Limb (tissue), 2 donors: Measurements from ENCODE around the gene TAS1R1.

Experiments
- DNase-seq, 2 donors: peaks; one replicate each; pipeline ENCODE4 v3.0.0-alpha.2; 2016; ENCODE audit errors: extremely low spot score in 2 of 2

The TAS1R1 gene

DNA sequence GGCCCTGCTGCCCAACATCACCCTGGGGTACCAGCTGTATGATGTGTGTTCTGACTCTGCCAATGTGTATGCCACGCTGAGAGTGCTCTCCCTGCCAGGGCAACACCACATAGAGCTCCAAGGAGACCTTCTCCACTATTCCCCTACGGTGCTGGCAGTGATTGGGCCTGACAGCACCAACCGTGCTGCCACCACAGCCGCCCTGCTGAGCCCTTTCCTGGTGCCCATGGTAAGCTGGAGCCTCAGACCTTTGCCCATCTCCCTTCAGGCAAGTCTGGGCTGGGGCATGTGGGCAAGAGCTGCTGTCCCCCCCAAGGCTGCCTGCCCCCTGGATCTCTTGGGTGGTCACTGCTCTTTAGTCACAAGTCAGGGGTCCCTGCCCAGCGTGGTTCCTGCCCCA lies 15.9 kb downstream of the TAS1R1 start:
- no peak for DNase-seq

DNA sequence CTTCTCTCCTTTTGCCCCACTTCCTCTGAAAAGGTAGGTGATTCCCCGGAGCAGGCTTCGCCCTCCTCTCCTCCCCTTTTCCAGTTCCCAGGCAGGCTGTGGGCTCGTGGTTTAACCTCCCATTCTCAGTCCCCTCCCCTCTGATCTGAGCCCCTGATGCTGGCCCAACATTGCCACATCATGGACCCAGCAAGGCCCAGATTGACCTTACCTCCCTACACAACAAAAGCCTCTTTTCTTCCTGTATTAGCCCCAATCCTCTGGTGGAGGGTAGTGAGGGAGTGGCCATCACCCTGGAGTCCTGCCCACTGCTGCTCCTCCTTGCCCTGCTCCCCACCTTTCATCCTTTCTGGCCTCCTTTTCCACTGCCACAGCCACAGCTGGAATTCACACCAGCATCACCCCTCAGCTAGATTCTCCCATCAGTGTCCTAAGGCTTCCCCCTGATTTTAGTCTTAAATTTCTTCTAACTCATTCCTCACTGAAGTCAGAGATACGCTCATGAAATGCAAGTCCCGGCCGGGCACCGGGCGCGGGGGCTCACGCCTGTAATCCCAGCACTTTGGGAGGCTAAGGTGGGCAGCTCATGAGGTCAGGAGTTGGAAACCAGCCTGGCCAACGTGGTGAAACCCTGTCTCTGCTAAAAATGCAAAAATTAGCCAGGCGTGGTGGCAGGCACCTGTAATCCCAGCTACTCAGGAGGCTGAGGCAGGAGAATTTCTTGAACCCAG lies 17.7 kb downstream of the TAS1R1 start:
- no peak for DNase-seq

DNA sequence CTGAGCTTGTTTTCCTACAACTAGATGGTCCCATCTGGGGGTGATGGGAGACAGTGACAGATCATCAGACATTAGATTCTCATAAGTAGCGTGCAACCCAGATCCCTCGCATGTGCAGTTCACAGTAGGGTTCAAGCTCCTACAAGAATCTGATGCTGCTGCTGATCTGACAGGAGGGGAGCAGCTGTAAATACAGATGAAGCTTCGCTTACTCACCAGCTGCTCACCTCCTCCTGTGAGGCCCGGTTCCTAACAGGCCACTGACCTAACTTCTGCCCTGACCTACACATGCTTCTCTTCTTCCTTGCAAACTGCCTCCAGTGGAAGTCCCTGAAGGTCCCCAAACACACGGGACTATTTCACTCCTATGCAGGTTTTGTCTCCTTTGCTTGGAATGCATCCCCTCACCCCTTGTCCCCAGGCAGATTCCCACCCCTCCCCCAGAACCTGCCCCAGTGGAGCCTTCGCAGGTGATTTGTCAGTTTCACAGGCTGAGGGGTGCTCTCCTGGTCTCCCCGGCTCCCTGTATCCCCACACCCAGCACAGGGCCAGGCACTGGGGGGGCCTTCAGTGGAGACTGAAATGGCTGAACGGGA lies 19.0 kb downstream of the TAS1R1 start:
- no peak for DNase-seq

DNA sequence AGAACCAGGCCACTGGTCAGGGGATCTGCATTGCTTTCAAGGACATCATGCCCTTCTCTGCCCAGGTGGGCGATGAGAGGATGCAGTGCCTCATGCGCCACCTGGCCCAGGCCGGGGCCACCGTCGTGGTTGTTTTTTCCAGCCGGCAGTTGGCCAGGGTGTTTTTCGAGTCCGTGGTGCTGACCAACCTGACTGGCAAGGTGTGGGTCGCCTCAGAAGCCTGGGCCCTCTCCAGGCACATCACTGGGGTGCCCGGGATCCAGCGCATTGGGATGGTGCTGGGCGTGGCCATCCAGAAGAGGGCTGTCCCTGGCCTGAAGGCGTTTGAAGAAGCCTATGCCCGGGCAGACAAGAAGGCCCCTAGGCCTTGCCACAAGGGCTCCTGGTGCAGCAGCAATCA lies 19.7 kb downstream of the TAS1R1 start:
- peak in 1 of 2 donors; percentile 22 for DNase-seq

DNA sequence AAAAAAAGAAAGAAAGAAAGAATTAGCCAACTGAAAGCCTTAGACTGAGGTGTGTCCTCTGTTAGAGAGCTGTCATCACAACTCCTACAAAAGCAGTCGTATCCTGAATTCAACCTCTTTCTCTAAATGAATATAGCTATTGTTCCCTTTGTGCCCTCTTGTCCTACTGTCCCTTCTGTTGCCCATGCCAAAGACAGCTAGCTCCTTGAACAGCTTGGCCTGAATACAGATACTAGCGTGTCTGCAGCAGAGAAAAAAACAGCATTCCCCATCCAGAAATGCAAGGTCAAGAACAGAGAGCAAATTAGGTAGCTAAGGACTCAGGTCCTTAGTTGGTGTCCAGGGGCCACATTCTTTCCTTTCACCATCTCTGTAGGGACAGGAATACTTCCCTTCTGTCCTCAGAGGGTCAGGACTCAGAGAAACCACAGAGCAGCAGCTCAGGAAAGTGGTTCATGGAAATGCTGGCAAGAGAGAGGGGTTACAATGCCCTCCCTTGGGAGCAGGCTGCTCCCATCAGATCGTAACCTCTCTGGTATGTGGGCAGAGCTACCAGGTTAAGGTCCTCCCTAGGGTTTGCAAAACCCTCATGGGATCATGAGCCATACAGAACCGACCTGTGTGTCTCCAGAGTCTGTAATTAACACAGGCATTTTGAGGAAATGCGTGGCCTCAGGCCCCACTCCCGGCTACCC lies 22.9 kb downstream of the TAS1R1 start:
- no peak for DNase-seq

DNA sequence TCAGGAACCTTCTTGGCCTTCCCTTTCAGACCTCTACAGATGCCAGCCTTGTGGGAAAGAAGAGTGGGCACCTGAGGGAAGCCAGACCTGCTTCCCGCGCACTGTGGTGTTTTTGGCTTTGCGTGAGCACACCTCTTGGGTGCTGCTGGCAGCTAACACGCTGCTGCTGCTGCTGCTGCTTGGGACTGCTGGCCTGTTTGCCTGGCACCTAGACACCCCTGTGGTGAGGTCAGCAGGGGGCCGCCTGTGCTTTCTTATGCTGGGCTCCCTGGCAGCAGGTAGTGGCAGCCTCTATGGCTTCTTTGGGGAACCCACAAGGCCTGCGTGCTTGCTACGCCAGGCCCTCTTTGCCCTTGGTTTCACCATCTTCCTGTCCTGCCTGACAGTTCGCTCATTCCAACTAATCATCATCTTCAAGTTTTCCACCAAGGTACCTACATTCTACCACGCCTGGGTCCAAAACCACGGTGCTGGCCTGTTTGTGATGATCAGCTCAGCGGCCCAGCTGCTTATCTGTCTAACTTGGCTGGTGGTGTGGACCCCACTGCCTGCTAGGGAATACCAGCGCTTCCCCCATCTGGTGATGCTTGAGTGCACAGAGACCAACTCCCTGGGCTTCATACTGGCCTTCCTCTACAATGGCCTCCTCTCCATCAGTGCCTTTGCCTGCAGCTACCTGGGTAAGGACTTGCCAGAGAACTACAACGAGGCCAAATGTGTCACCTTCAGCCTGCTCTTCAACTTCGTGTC lies 23.7 kb downstream of the TAS1R1 start:
- DNase-seq: no peak

DNA sequence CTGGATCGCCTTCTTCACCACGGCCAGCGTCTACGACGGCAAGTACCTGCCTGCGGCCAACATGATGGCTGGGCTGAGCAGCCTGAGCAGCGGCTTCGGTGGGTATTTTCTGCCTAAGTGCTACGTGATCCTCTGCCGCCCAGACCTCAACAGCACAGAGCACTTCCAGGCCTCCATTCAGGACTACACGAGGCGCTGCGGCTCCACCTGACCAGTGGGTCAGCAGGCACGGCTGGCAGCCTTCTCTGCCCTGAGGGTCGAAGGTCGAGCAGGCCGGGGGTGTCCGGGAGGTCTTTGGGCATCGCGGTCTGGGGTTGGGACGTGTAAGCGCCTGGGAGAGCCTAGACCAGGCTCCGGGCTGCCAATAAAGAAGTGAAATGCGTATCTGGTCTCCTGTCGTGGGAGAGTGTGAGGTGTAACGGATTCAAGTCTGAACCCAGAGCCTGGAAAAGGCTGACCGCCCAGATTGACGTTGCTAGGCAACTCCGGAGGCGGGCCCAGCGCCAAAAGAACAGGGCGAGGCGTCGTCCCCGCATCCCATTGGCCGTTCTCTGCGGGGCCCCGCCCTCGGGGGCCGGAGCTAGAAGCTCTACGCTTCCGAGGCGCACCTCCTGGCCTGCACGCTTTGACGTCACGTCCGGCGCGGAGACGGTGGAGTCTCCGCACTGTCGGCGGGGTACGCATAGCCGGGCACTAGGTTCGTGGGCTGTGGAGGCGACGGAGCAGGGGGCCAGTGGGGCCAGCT lies 24.4 kb downstream of the TAS1R1 start, which contains the start of gene ZBTB48:
Gene ZBTB48, plus strand, starts transcription at position 621 of the 745 bp plus-strand sequence. CDS start 616 bp downstream, outside the sequence.
- peak; percentile 98 to 100 for DNase-seq

DNA sequence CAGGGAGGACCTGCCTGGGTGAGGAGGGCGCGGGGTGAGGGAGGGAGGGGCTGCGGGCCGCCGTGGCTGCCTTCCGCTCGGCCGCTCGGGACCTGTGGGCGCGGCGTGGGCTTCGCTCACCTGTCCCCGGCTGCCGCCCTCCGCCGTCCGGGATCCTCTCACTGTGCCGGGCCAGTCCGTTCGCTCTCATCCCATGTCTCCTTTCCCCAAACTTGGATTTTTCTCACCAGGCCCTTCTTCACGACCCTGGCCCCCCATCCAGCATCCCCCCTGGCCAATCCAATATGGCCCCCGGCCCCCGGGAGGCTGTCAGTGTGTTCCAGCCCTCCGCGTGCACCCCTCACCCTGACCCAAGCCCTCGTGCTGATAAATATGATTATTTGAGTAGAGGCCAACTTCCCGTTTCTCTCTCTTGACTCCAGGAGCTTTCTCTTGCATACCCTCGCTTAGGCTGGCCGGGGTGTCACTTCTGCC lies 25.0 kb downstream of the TAS1R1 start:
- no peak for DNase-seq

DNA sequence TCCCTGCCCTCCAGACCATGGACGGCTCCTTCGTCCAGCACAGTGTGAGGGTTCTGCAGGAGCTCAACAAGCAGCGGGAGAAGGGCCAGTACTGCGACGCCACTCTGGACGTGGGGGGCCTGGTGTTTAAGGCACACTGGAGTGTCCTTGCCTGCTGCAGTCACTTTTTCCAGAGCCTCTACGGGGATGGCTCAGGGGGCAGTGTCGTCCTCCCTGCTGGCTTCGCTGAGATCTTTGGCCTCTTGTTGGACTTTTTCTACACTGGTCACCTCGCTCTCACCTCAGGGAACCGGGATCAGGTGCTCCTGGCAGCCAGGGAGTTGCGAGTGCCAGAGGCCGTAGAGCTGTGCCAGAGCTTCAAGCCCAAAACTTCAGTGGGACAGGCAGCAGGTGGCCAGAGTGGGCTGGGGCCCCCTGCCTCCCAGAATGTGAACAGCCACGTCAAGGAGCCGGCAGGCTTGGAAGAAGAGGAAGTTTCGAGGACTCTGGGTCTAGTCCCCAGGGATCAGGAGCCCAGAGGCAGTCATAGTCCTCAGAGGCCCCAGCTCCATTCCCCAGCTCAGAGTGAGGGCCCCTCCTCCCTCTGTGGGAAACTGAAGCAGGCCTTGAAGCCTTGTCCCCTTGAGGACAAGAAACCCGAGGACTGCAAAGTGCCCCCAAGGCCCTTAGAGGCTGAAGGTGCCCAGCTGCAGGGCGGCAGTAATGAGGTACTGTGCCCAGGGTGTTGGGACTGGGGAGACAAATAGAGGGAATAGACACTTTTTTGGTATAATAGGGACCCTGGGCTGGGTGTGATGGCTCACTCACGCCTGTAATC lies 25.7 kb downstream of the TAS1R1 start:
- peak in 1 of 2 donors; percentile 42 for DNase-seq

DNA sequence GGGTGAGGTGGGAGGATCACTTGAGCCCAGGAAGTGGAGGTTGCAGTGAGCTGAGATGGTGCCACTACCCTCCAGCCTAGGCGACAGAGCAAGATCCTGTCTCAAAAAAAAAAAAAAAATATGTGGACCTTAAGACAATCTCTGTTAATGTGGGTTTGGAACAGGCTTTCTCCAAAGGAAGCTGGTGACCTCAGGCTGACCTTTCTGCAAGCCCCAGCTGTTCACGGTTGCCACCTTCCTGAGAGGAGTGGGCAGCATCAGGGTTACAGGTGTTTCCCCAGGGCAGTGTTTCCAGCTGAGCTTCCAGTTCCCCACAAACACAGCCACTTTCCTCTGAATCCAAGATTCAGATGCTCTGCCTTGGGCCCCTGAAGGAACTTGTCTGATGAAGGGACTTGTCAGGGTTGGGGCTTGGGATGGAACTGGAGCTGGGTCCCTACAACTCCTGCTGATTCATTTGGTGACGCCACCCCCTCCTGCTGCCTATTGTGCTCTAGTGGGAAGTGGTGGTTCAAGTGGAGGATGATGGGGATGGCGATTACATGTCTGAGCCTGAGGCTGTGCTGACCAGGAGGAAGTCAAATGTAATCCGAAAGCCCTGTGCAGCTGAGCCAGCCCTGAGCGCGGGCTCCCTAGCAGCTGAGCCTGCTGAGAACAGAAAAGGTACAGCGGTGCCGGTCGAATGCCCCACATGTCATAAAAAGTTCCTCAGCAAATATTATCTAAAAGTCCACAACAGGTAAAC lies 26.6 kb downstream of the TAS1R1 start:
- no peak for DNase-seq

DNA sequence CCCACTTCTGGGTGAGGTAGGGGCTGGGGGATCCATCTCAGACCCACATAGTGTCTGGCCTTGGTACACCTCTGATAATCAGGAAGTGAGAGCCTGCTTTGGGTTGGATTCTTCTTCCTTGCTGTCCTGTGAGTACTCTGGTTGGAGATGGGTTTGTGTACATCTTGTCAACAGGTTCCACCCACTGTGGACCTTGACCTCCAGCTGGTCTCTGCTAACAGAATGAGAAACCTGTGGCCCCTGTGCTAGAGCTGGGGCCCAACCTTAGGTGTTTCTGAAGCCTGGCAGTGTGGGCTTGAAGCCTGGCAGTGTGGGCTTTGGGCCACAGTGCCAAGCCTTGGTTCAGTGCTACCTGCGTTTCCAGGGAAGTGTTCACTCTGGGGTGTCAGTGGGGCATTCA lies 27.3 kb downstream of the TAS1R1 start:
- no peak for DNase-seq

DNA sequence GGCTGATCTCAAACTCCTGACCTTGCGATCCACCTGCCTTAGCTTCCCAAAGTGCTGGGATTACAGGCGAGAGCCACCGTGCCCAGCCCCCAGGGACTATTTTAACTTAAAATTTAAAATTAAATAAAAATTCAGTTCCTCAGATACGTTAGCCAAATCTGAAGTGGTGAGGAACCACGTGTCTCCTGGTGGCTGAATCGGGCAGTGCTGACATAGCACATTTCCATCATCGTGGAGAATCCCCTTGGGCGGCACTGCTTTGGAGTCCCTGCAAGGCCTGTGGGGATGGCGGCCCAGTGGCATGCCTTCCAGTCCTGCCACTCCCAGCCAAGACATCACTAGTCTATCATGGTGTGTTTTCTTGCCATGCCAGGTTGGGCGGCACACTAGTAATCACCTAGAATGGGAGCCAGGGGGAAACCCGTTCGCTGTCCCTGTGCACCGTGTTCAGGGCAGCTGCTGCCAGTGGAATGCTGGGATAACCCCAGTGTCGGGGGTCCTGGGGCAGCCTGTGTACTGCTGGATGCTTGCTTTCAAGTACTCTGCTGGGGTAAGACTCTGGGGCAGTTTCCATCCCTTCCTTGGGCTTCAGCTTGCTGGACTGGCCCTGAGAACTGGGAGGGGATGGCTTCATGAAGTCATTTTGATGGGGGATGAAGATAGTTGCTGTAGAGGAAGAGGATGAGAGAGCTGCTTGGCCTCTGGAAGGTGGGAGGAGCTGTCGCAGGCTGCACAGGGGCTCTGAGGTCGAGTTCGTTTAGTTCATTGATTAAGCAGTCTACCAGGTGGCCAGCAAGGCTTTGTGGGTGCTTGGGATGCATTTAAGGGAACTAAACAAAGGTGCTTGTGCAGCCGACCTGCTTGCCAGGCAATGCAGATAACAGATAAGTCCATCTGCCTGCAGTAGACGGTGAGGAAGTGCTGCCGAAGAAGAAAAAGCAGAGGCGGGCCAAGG lies 29.3 kb downstream of the TAS1R1 start:
- DNase-seq: peak in 1 of 2 donors; percentile 27

DNA sequence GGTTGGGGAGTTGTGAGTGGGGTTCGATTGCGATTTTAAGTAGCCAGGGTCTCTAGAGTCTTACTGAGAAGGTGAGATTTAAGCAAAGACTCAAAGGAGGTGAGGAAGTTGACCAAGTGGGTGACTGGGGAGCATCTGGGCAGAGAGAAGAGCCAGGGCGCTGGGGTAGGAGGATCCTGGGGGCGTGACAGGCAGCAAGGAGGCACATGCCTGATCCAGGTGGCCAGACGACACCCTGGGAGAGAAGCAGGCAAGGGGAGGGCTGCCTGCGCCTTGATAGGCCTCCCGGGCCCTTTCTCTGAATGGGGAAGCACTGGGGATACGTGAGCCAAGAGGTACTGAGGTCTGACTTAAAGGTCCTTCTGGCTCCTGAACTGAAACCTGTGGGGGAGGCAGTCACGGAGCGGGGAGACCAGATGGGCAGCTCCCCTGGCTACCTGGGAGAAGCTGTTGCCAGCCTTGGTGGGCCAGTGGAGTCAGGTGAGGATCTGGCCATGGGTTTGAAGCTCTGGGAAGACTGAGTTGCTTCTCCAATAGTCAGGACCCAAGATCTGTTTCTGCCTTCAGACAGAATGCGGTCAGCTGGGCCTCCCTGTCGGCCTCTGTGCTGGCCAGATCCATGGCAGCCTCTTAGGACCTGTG lies 30.1 kb downstream of the TAS1R1 start:
- DNase-seq: no peak

DNA sequence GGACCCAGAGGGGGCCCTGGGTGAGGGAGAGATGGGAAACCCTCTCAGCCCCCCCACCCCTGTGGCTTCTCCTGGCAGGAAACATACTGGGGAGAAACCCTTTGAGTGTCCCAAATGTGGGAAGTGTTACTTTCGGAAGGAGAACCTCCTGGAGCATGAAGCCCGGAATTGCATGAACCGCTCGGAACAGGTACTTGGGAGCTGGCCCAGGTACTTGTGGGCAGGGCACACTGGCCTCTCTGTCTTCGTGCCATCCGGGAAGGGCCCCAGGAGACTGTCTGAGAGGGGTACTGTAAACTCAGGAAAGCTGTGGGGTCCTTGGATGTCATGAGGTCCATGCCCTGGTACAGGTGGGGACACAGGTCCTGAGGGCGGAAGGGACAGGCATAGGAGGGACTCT lies 30.7 kb downstream of the TAS1R1 start:
- DNase-seq: no peak

DNA sequence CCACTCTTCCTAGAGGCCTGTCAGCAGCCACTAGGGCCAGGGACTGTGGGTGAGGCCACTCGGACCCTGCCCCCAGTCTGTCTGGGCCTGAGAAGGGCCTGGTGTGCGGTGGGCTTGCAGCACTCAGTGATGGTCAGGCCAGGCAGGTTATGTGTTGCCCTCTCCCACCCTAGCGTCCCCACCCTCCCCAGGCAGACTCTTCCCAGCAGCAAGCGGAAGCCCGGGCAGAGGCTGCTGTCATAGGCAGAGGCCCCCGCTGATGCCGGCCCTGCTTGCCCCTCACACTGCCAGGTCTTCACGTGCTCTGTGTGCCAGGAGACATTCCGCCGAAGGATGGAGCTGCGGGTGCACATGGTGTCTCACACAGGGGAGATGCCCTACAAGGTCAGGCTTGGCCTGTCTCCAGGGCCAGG lies 31.3 kb downstream of the TAS1R1 start:
- DNase-seq: no peak

DNA sequence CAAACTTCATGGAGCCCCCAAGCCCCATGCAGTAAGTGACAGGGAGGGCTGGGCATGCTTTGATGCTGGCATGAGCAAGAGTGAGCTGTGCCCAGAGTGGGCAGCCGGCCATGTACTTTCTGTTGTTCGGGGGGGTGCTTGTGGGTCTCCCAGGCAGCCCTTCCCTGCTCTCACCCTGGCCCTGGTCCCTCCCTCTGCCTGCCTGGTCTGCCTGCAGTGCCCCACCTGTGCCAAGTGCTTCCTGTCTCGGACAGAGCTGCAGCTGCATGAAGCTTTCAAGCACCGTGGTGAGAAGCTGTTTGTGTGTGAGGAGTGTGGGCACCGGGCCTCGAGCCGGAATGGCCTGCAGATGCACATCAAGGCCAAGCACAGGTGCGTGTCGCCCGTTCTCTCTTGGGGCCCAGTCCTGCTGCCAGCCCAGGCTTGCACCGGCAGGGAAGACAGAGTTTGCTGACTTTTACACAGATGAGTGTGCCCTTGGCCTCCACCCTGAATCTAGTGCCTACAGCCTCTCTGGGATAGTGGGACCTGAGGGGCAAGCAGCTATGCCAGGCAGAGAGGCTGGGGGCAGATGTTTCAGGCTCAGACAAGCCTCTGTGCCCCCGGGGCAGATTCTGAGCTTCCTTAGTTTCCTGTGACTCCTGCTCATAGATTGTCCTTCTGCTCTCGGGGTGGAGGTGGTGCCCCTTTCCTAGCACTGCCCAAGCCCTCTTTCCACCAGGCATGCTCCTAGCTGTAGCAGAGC lies 32.3 kb downstream of the TAS1R1 start:
- peak in 1 of 2 donors; percentile 27 for DNase-seq
